Keratinocyte (primary cell): Measurements from ENCODE around the gene NFATC2. TPM values are rescaled to one million over a fixed set of nuclear protein-coding genes. Genes with fewer than 3 reads are reported as not detected.
A peak's percentile ranks its signal among the peaks of the same experiment; 100 is the strongest.

Source experiments
- DNase-seq: peaks from one replicate; pipeline ENCODE4 v3.0.0-alpha.2; 2011; ENCODE audit warnings: low read depth, missing footprints, low spot score
- FAIRE-seq: peaks from 2 replicates; lab custom pipeline; 2011; peaks lifted over from hg19 to GRCh38; lab: Jason Lieb, UNC
- H2AFZ ChIP-seq: 2 replicates; pipeline ENCODE4 v1.6.0; 2012; ENCODE audit warnings: low read length, control low read depth, inconsistent platforms; ENCODE audit not compliant: control insufficient read depth
- H3K27ac ChIP-seq: 2 replicates; pipeline ENCODE4 v1.5.1; 2011; ENCODE audit warnings: low read length; ENCODE audit not compliant: control insufficient read depth, insufficient read depth
- H3K27me3 ChIP-seq: 3 replicates; pipeline ENCODE4 v1.6.0; 2011; ENCODE audit warnings: low read length; ENCODE audit not compliant: control insufficient read depth, insufficient read depth; ENCODE audit errors: extremely low read depth
- H3K36me3 ChIP-seq, 2 experiments: 2 replicates in 1 of 2; 3 replicates in 1 of 2; pipeline ENCODE4 v1.5.1; 2011; ENCODE audit warnings: low read length in 2 of 2, mild to moderate bottlenecking in 1 of 2; ENCODE audit not compliant: control insufficient read depth in 2 of 2, insufficient read depth in 2 of 2; ENCODE audit errors: extremely low read depth in 1 of 2
- H3K4me1 ChIP-seq: 3 replicates; pipeline ENCODE4 v1.5.1; 2011; ENCODE audit warnings: low read length; ENCODE audit not compliant: control insufficient read depth, insufficient read depth; ENCODE audit errors: extremely low read depth
- H3K4me2 ChIP-seq: 3 replicates; pipeline ENCODE4 v1.6.0; 2011; ENCODE audit warnings: low read depth, low read length; ENCODE audit not compliant: control insufficient read depth, insufficient read depth; ENCODE audit errors: extremely low read depth
- H3K4me3 ChIP-seq, 3 experiments: fragments of 200-600 bp in 1 of 3; sonication (generic) in 1 of 3; 2 replicates in 2 of 3; 3 replicates in 1 of 3; pipeline ENCODE4 v1.5.1; 2011 to 2016; ENCODE audit warnings: low read length in 3 of 3, mild to moderate bottlenecking in 3 of 3, control low read depth in 2 of 3, inconsistent platforms in 1 of 3, low read depth in 1 of 3, mixed read lengths in 1 of 3, mixed run types in 1 of 3, moderate library complexity in 1 of 3; ENCODE audit not compliant: control insufficient read depth in 2 of 3, insufficient read depth in 2 of 3; ENCODE audit errors: extremely low read depth in 1 of 3
- H3K79me2 ChIP-seq: 2 replicates; pipeline ENCODE4 v1.6.0; 2012; ENCODE audit warnings: low read length; ENCODE audit not compliant: control insufficient read depth, insufficient read depth
- H3K9ac ChIP-seq: 3 replicates; pipeline ENCODE4 v1.6.0; 2011; ENCODE audit warnings: low read length; ENCODE audit not compliant: control insufficient read depth, insufficient read depth; ENCODE audit errors: extremely low read depth
- H3K9me1 ChIP-seq: 3 replicates; pipeline ENCODE4 v1.6.0; 2011; ENCODE audit warnings: low read length; ENCODE audit not compliant: control insufficient read depth, insufficient read depth; ENCODE audit errors: extremely low read depth
- H3K9me3 ChIP-seq: 2 replicates; pipeline ENCODE4 v1.5.1; 2012; ENCODE audit warnings: low read depth, low read length; ENCODE audit not compliant: control insufficient read depth
- H4K20me1 ChIP-seq: 3 replicates; pipeline ENCODE4 v1.6.0; 2011; ENCODE audit warnings: low read length; ENCODE audit not compliant: control insufficient read depth, insufficient read depth; ENCODE audit errors: extremely low read depth
- CTCF ChIP-seq, 3 experiments: IDR thresholded peaks in 1 of 3; conservative IDR thresholded peaks in 1 of 3; optimal IDR thresholded peaks in 1 of 3; 2 replicates in 2 of 3; 3 replicates in 1 of 3; pipeline versions ENCODE3 to v1.5.1; 2011; ENCODE audit warnings: low read length in 3 of 3, mild to moderate bottlenecking in 3 of 3, moderate library complexity in 2 of 3, control low read depth in 1 of 3, inconsistent platforms in 1 of 3; ENCODE audit not compliant: insufficient read depth in 2 of 3; ENCODE audit errors: extremely low read depth in 1 of 3
- EZH2 ChIP-seq: IDR thresholded peaks from one replicate; pipeline ENCODE4 v1.6.1; 2012; ENCODE audit warnings: inconsistent platforms, mild to moderate bottlenecking, low read length, moderate library complexity
- dilution Hi-C: fragments of 300-500 bp; cut with MboI; formaldehyde crosslinking; loops from one replicate; pipeline ENCODE4 v1.7.0; 2020; ENCODE audit warnings: low sequenced_read_pairs; ENCODE audit not compliant: extremely low pct_ligation_motif_present
- polyA plus RNA-seq, 5 experiments: library from polyadenylated mRNA; depleted of rRNA in 3 of 5; stranded (reverse) in 3 of 5; stranded (forward) in 1 of 5; unstranded in 1 of 5; fragments of >200 nt; gene quantifications; 1 replicate in 1 of 5; 2 replicates in 3 of 5; 3 replicates in 1 of 5; pipeline versions ENCODE4 v1.2.1 to v1.2.3, GENCODE V29; 2011 to 2012; ENCODE audit warnings: missing spikeins in 2 of 5, low read depth in 1 of 5, low replicate concordance in 1 of 5

NFATC2 gene
- polyA plus RNA-seq, 1 donor (not counting 4 experiments of a cell fraction or from before 2014, with no cell fraction given): 0.05 TPM

- Histone ChIP-seq H3K4me3 (no peak overlapping the region), H3K9ac (no peak overlapping the region), H3K27me3 (peaks cover 9% of the 10 kb centered on the region), H3K9me1 (no peaks in the 10 kb centered on the region), H3K9me3 (no peaks in the 10 kb centered on the region), H3K36me3 (no peaks in the 10 kb centered on the region), H3K4me2 (peak overlapping the region; percentile 49), H2AFZ (no peak overlapping the region), H3K79me2 (no peaks in the 10 kb centered on the region), H3K4me1 (peaks cover 14% of the 10 kb centered on the region), H4K20me1 (no peaks in the 10 kb centered on the region), H3K27ac (peak overlapping the region; percentile 26)
- FAIRE-seq (no peak), DNase-seq (no peak)
- dilution Hi-C loops: no loop called here
- no peak for TF ChIP-seq CTCF (optimal IDR thresholded peaks at IDR 0.05 in 1 of 3, IDR thresholded peaks at IDR 0.05 in 1 of 3, conservative IDR thresholded peaks at IDR 0.05 in 1 of 3; ENCODE audit: extremely low read depth in 1 of 3, insufficient read depth in 2 of 3, low read length in 3 of 3)
- no peak for TF ChIP-seq EZH2
Measured at GRCh38 chr20:51447097-51447764, 95.3 kb downstream of the NFATC2 start.

- FAIRE-seq (no peak), DNase-seq (no peak)
- no peaks in the 10 kb centered on the region for H4K20me1 ChIP-seq
- H3K79me2 ChIP-seq: no peaks in the 10 kb centered on the region
- H3K4me2 ChIP-seq: peak overlapping the region; percentile 49
- no peak overlapping the region for H2AFZ ChIP-seq
- H3K27ac ChIP-seq: no peak overlapping the region
- peaks cover 5% of the 10 kb centered on the region for H3K27me3 ChIP-seq
- H3K9me1 ChIP-seq: no peaks in the 10 kb centered on the region
- H3K4me3 ChIP-seq: no peak overlapping the region
- no peak overlapping the region for H3K9ac ChIP-seq
- dilution Hi-C loops: no loop called here
- no peaks in the 10 kb centered on the region for H3K9me3 ChIP-seq
- H3K4me1 ChIP-seq: peaks cover 14% of the 10 kb centered on the region
- no peaks in the 10 kb centered on the region for H3K36me3 ChIP-seq
- no peak for TF ChIP-seq EZH2
- no peak for TF ChIP-seq CTCF (optimal IDR thresholded peaks at IDR 0.05 in 1 of 3, IDR thresholded peaks at IDR 0.05 in 1 of 3, conservative IDR thresholded peaks at IDR 0.05 in 1 of 3; ENCODE audit: extremely low read depth in 1 of 3, insufficient read depth in 2 of 3, low read length in 3 of 3)
Measured at GRCh38 chr20:51446656-51447055, 95.9 kb downstream of the NFATC2 start.
